ENCODE measurements around the gene MRPS2.

DNA sequence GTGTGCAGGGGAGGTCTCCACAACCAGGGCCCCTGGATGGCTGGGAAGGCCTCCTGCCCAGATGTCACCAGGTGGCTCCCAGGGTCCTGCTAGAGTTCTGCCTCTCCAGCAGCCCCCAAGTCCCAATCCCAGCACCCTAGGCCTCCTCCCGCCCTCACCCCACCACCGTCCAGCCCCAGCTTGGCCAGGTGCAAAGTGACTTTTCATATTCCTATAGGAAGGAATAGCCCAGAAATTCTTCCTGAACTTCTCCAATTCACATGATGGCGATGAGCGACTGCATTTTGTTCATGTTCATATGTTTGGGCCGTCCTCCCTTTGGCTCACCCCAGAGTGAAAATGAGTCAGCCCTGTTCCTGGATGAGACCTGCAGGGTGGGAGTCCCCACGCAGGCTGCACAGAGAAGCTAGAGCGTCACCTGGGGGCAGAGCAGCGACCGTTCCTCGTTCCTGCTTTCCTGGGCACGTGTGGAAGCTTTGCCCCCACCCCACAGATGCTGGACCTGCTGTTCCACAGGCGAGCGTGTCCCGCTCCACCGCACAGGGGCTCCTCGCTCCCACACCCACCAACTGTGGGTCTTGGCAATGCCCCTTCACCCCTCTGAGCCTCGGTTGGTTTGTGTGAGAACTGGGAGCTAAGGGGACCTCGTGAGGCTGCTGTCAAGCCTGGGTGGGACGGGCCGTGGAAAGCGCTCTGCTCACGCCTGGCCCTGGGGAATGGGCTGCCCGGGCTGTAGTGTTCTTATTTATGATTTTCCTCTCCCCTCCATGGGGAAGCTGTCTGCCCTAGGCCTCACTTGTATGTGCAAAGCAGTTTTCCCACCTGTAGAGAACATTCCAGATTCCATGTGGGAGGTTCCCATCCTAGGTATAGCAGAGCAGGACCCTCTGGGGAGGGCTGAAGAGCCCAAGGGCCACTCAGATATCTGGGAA, 6.9 kb downstream of the MRPS2 start:
- TF ChIP-seq, protein P1, sequence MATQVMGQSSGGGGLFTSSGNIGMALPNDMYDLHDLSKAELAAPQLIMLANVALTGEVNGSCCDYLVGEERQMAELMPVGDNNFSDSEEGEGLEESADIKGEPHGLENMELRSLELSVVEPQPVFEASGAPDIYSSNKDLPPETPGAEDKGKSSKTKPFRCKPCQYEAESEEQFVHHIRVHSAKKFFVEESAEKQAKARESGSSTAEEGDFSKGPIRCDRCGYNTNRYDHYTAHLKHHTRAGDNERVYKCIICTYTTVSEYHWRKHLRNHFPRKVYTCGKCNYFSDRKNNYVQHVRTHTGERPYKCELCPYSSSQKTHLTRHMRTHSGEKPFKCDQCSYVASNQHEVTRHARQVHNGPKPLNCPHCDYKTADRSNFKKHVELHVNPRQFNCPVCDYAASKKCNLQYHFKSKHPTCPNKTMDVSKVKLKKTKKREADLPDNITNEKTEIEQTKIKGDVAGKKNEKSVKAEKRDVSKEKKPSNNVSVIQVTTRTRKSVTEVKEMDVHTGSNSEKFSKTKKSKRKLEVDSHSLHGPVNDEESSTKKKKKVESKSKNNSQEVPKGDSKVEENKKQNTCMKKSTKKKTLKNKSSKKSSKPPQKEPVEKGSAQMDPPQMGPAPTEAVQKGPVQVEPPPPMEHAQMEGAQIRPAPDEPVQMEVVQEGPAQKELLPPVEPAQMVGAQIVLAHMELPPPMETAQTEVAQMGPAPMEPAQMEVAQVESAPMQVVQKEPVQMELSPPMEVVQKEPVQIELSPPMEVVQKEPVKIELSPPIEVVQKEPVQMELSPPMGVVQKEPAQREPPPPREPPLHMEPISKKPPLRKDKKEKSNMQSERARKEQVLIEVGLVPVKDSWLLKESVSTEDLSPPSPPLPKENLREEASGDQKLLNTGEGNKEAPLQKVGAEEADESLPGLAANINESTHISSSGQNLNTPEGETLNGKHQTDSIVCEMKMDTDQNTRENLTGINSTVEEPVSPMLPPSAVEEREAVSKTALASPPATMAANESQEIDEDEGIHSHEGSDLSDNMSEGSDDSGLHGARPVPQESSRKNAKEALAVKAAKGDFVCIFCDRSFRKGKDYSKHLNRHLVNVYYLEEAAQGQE (IDR thresholded peaks at IDR 0.05; ENCODE audit: unreplicated experiment), result no peak
- no peak for TF ChIP-seq EZH2phosphoT487 (IDR thresholded peaks at IDR 0.05; ENCODE audit: unreplicated experiment)
- no peak for TF ChIP-seq POLR2AphosphoS5 (IDR thresholded peaks at IDR 0.05; ENCODE audit: low read depth)
- TF ChIP-seq, protein P2, sequence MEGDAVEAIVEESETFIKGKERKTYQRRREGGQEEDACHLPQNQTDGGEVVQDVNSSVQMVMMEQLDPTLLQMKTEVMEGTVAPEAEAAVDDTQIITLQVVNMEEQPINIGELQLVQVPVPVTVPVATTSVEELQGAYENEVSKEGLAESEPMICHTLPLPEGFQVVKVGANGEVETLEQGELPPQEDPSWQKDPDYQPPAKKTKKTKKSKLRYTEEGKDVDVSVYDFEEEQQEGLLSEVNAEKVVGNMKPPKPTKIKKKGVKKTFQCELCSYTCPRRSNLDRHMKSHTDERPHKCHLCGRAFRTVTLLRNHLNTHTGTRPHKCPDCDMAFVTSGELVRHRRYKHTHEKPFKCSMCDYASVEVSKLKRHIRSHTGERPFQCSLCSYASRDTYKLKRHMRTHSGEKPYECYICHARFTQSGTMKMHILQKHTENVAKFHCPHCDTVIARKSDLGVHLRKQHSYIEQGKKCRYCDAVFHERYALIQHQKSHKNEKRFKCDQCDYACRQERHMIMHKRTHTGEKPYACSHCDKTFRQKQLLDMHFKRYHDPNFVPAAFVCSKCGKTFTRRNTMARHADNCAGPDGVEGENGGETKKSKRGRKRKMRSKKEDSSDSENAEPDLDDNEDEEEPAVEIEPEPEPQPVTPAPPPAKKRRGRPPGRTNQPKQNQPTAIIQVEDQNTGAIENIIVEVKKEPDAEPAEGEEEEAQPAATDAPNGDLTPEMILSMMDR (conservative IDR thresholded peaks at IDR 0.05; ENCODE audit: low read depth in 2 of 2), result no peak; a peak in 1 of 4 replicates
- TF ChIP-seq EZH2 (IDR thresholded peaks at IDR 0.05; ENCODE audit: low read depth, unreplicated experiment), result no peak
- no peak for TF ChIP-seq CREB1 (CRISPR knock-in tag; IDR thresholded peaks at IDR 0.05; ENCODE audit: low read depth)
